Fibroblast of villous mesenchyme (primary cell): ENCODE data around the gene NBEA. TPM values are rescaled to one million over a fixed set of nuclear protein-coding genes. Genes with fewer than 3 reads are reported as not detected.

Experiments
- DNase-seq: peaks from one replicate; pipeline ENCODE4 v3.0.0-alpha.2; 2010; ENCODE audit warnings: low read depth
- H3K4me3 ChIP-seq: 2 replicates; pipeline ENCODE4 v1.5.1; 2011; ENCODE audit warnings: low read depth, mild to moderate bottlenecking, low read length
- total RNA-seq: library from RNA; depleted of rRNA; stranded (reverse); fragments of >200 nt; gene quantifications from 2 replicates; pipeline ENCODE4 v1.2.3, GENCODE V29; 2012
- TF ChIP-seq, protein P1 (sequence below): IDR thresholded peaks from 2 replicates; pipeline ENCODE4 v1.5.1; 2012; ENCODE audit warnings: low read depth, mild to moderate bottlenecking, low read length; ENCODE audit not compliant: insufficient read depth

Gene NBEA
- total RNA-seq, 1 donor, result 9.5 TPM

- TF ChIP-seq, protein P1, sequence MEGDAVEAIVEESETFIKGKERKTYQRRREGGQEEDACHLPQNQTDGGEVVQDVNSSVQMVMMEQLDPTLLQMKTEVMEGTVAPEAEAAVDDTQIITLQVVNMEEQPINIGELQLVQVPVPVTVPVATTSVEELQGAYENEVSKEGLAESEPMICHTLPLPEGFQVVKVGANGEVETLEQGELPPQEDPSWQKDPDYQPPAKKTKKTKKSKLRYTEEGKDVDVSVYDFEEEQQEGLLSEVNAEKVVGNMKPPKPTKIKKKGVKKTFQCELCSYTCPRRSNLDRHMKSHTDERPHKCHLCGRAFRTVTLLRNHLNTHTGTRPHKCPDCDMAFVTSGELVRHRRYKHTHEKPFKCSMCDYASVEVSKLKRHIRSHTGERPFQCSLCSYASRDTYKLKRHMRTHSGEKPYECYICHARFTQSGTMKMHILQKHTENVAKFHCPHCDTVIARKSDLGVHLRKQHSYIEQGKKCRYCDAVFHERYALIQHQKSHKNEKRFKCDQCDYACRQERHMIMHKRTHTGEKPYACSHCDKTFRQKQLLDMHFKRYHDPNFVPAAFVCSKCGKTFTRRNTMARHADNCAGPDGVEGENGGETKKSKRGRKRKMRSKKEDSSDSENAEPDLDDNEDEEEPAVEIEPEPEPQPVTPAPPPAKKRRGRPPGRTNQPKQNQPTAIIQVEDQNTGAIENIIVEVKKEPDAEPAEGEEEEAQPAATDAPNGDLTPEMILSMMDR, result no peak
- DNase-seq, result no peak
- H3K4me3 ChIP-seq, result no peak overlapping the region
Measured at GRCh38 chr13:35146686-35147085, 204.6 kb downstream of the NBEA start.

GRCh38 chr13:35157143-35157755 lies 215.2 kb downstream of the NBEA start:
- TF ChIP-seq, protein P1, result peak; percentile 67
- no peak overlapping the region for H3K4me3 ChIP-seq
- DNase-seq, result peak; percentile 57

GRCh38 chr13:35159041-35159440 lies 217.0 kb downstream of the NBEA start:
- TF ChIP-seq, protein P1, result no peak
- no peak for DNase-seq
- no peak overlapping the region for H3K4me3 ChIP-seq

- DNase-seq, result no peak
- H3K4me3 ChIP-seq, result no peak overlapping the region
- TF ChIP-seq, protein P1, result no peak
Measured at GRCh38 chr13:35160896-35161295, 218.8 kb downstream of the NBEA start.

DNA sequence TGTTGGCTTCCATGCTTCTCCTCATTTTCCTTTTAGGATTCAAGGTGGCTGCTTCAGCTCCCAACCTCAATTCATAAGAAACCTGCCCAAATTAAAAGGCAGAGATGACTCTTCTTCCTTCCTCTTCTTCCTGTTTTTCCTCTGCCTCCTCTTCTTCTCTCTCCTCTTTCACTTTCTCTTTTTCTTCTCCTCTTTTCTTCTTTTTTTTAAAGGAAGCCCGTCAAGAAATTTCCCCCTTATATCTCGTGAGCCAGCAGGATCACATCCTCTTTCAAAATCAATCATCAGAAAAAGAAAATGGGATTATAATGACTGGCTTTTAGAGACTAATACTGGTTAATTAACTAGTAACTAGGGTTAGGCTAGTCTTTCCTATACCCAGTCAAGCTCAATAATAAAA lies 220.3 kb downstream of the NBEA start:
- DNase-seq, result no peak
- H3K4me3 ChIP-seq, result no peak overlapping the region
- TF ChIP-seq, protein P1, result no peak

DNA sequence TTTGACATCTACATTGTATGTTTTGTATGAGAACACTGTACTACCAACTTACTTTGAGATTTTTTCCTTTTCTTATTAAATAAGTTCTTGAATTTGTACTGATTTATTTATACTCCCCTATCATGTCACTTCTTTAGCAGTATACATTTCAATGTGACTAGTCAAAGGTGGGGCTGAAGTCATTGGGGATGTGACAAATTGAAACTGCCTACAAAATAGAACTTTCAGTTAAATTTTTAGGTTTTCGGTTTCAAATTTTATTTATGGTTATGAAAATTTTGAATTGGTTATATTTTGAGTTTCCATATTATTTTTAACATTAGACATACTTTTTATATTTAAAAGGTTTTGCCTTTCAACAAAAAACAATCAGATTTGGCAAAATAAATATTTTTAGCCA lies 221.6 kb downstream of the NBEA start:
- no peak for DNase-seq
- H3K4me3 ChIP-seq, result no peak overlapping the region
- TF ChIP-seq, protein P1, result no peak
